K562 (cell line): Measurements from ENCODE around the gene MAGI3. TPM values are rescaled to one million over a fixed set of nuclear protein-coding genes. Genes with fewer than 3 reads are reported as not detected.

Experiments used
- ATAC-seq: fragments of 200-7000 bp; cut with Tn5 transposase; 3 replicates; pipeline ENCODE4 v1.9.1; 2020; ENCODE audit warnings: moderate library complexity
- BruUV-seq: library from RNA; stranded (reverse); fragments of 400-500 nt; replicated peaks from 2 replicates; lab custom pipeline; 2021; lab: Mats Ljungman, UMichigan
- CTCF ChIA-PET: fragments of 300-600 bp; formaldehyde crosslinking; extraction: SDS; loops from one replicate; lab custom pipeline; 2021; ENCODE audit warnings: low intra/inter-chr PET ratio; lab: Yijun Ruan, JAX
- POLR2A ChIA-PET: fragments of 300-600, 350-650 bp; sonication (Branson Sonifier 250); formaldehyde crosslinking; extraction: SDS; loops from one replicate; lab custom pipeline; 2021; ENCODE audit warnings: antibody characterized with exemption, inconsistent platforms; lab: Yijun Ruan, JAX
- DNase-seq, 4 experiments: peaks; one replicate each; pipeline versions ENCODE4 v3.0.0 to v3.0.0-alpha.2; 2011 to 2018; ENCODE audit warnings: low spot score in 3 of 4, mixed read lengths in 3 of 4; ENCODE audit errors: extremely low read depth in 1 of 4
- FAIRE-seq: peaks from 2 replicates; lab custom pipeline; 2011; peaks lifted over from hg19 to GRCh38; lab: Jason Lieb, UNC
- H2AFZ ChIP-seq: 2 replicates; pipeline ENCODE4 v1.6.0; 2011; ENCODE audit warnings: low read depth, low read length, control low read depth, inconsistent platforms
- H3K27ac ChIP-seq: fragments of 200-600 bp; 3 replicates; pipeline ENCODE4 v1.8.0; 2011; ENCODE audit warnings: low read depth, mild to moderate bottlenecking, control low read depth, inconsistent platforms, low read length, moderate library complexity, mixed read lengths; ENCODE audit errors: extremely low read depth
- H3K27me3 ChIP-seq, 2 experiments: fragments of 300-600 bp in 1 of 2; 2 replicates in 1 of 2; 3 replicates in 1 of 2; pipeline versions ENCODE4 v1.6.0 to v1.8.0; 2011; ENCODE audit warnings: inconsistent platforms in 2 of 2, low read length in 2 of 2, mild to moderate bottlenecking in 1 of 2, mixed read lengths in 1 of 2, moderate library complexity in 1 of 2; ENCODE audit not compliant: control insufficient read depth in 2 of 2, insufficient read depth in 2 of 2
- H3K36me3 ChIP-seq: fragments of 300-600 bp; 3 replicates; pipeline ENCODE4 v1.8.0; 2011; ENCODE audit warnings: mild to moderate bottlenecking, low read length, inconsistent platforms; ENCODE audit not compliant: control insufficient read depth, insufficient read depth
- H3K4me1 ChIP-seq, 2 experiments: fragments of 200-600 bp in 1 of 2; replicated peaks in 1 of 2; 2 replicates in 1 of 2; 3 replicates in 1 of 2; pipeline versions ENCODE4 v1.5.1 to v1.8.0; 2011; ENCODE audit warnings: inconsistent platforms in 2 of 2, low read length in 2 of 2, mild to moderate bottlenecking in 1 of 2, mixed read lengths in 1 of 2, moderate library complexity in 1 of 2; ENCODE audit not compliant: control insufficient read depth in 2 of 2, insufficient read depth in 2 of 2
- H3K4me2 ChIP-seq: 2 replicates; pipeline ENCODE4 v1.6.1; 2011; ENCODE audit warnings: low read length, control low read depth, inconsistent platforms, mixed read lengths; ENCODE audit not compliant: insufficient read depth
- H3K4me3 ChIP-seq: fragments of 200-600 bp; sonication (generic), shearing (Covaris generic); 2 replicates; pipeline ENCODE4 v1.5.1; 2016; ENCODE audit warnings: control low read depth, inconsistent platforms
- H3K79me2 ChIP-seq: fragments of 200-600 bp; 3 replicates; pipeline ENCODE4 v1.8.0; 2011; ENCODE audit warnings: low read length, inconsistent platforms; ENCODE audit not compliant: control insufficient read depth, insufficient read depth
- H3K9ac ChIP-seq, 2 experiments: 2 replicates each; pipeline versions ENCODE4 v1.6.0 to v1.6.1; 2011; ENCODE audit warnings: low read depth in 2 of 2, low read length in 2 of 2, control low read depth in 1 of 2, inconsistent platforms in 1 of 2, mild to moderate bottlenecking in 1 of 2, mixed read lengths in 1 of 2; ENCODE audit not compliant: insufficient read depth in 1 of 2
- H3K9me1 ChIP-seq: one replicate; pipeline ENCODE4 v1.6.0; 2011; ENCODE audit warnings: inconsistent platforms, mild to moderate bottlenecking, low read length, moderate library complexity; ENCODE audit not compliant: control insufficient read depth, insufficient read depth
- H3K9me3 ChIP-seq: replicated peaks from 2 replicates; pipeline ENCODE4 v1.5.1; 2011; ENCODE audit warnings: low read depth, low read length, inconsistent platforms; ENCODE audit not compliant: control insufficient read depth, insufficient read depth
- H4K20me1 ChIP-seq: replicated peaks from 2 replicates; pipeline ENCODE4 v1.6.1; 2011; ENCODE audit warnings: low read length, inconsistent platforms, mixed read lengths; ENCODE audit not compliant: control insufficient read depth, insufficient read depth
- BCOR ChIP-seq: fragments of 450-650 bp; IDR thresholded peaks from 2 replicates; pipeline ENCODE4 v1.6.1; 2016
- CREBBP ChIP-seq: IDR thresholded peaks from one replicate; pipeline ENCODE4 v1.6.1; 2012; ENCODE audit warnings: low read depth, mild to moderate bottlenecking, control low read depth, inconsistent platforms, low read length
- RBM25 ChIP-seq: fragments of 200-400 bp; formaldehyde crosslinking; IDR thresholded peaks from 2 replicates; pipeline ENCODE4 v1.6.1; 2018; ENCODE audit warnings: low read length, low read depth, moderate library complexity; ENCODE audit not compliant: severe bottlenecking
- RNF219 ChIP-seq: fragments of 250-450 bp; sonication (Bioruptor Pico); IDR thresholded peaks from 2 replicates; pipeline ENCODE4 v1.5.0; 2022; ENCODE audit warnings: mild to moderate bottlenecking
- SMARCA4 ChIP-seq: fragments of 450-650 bp; IDR thresholded peaks from 2 replicates; pipeline ENCODE4 v1.6.1; 2016
- ZNF121 ChIP-seq: sonication (generic); formaldehyde crosslinking; conservative IDR thresholded peaks from 2 replicates; pipeline ENCODE4 v1.8.0; 2022; ENCODE audit warnings: missing genetic modification reagents
- in situ Hi-C: fragments of 300-500 bp; cut with MboI; formaldehyde crosslinking; loops from 4 replicates; pipeline ENCODE4 v1.15.0; 2018; ENCODE audit warnings: inconsistent platforms, mixed read lengths
- intact Hi-C: fragments of 100-400 bp; cut with micrococcal nuclease; formaldehyde crosslinking; loops from 2 replicates; pipeline ENCODE4 v1.14.2; 2022
- polyA plus RNA-seq, 8 experiments: library from polyadenylated mRNA; depleted of rRNA in 4 of 8; stranded (reverse) in 5 of 8; unstranded in 3 of 8; fragments of >200 nt; fragmentation: Nextera tagmentation in 2 of 8; fragmentation: Illumina TruSeq in 1 of 8; extraction: Ambion mirVana in 2 of 8; extraction: Trizol in 1 of 8; gene quantifications; 2 replicates each; pipeline versions ENCODE4 v1.2.1 to v1.2.3, GENCODE V29; 2011 to 2014; ENCODE audit warnings: inconsistent platforms in 1 of 8, missing spikeins in 1 of 8
- total RNA-seq, 7 experiments: library from RNA; depleted of rRNA in 6 of 7; stranded (reverse); fragments of >200 nt in 6 of 7; fragmentation: Illumina TruSeq in 2 of 7; extraction: Trizol in 2 of 7; gene quantifications; 2 replicates each; pipeline versions ENCODE4 v1.2.1 to v1.2.3, GENCODE V29; 2011 to 2021; ENCODE audit warnings: low replicate concordance in 1 of 7

Gene MAGI3
- total and polyA plus RNA-seq, 9 of the 15 experiments (the other 6 are each of a cell fraction or from before 2014, with no cell fraction given) = 1.0 to 8.6 (median 5.5) TPM

GRCh38 chr1:113648478-113648877, 258.2 kb downstream of the MAGI3 start:
- no peaks in the 10 kb centered on the region for H3K9me1 ChIP-seq
- ChIA-PET POLR2A (interaction anchor here (0.5 to 1.0 kb wide), 4 partner anchors 9 to 362 kb away, joined by 3 to 5 read pairs (median 4); no protein-coding TSS in a partner anchor), CTCF (interaction anchor here (0.6 kb wide), 1 partner anchor 18 kb away, joined by 3 read pairs; no protein-coding TSS in a partner anchor)
- no peak overlapping the region for H3K4me3 ChIP-seq
- intact Hi-C loops = no loop called here
- no peaks in the 10 kb centered on the region for H3K79me2 ChIP-seq
- no TSS peak for BruUV-seq
- no peak for DNase-seq
- no peaks in the 10 kb centered on the region for H3K4me1 ChIP-seq
- TF ChIP-seq BCOR (no peak), RNF219 (CRISPR knock-in tag) (no peak), SMARCA4 (no peak), ZNF121 (peak; percentile 59), CREBBP (no peak), RBM25 (peak; percentile 74)
- in situ Hi-C loops = no loop called here
- H3K36me3 ChIP-seq = no peaks in the 10 kb centered on the region
- H2AFZ ChIP-seq = no peak overlapping the region
- H3K9ac ChIP-seq = no peak overlapping the region
- H4K20me1 ChIP-seq = no peaks in the 10 kb centered on the region
- no peak overlapping the region for H3K4me2 ChIP-seq
- no peak for ATAC-seq
- FAIRE-seq = no peak
- H3K27ac ChIP-seq = no peak overlapping the region
- H3K27me3 ChIP-seq = no peaks in the 10 kb centered on the region
- no peaks in the 10 kb centered on the region for H3K9me3 ChIP-seq
